HEK293T (cell line): ENCODE data around the gene ZMPSTE24.

Source experiments
- ARNT ChIP-seq: fragments of 450-650 bp; IDR thresholded peaks from 2 replicates; pipeline ENCODE4 v1.6.1; 2017; ENCODE audit warnings: mild to moderate bottlenecking
- BHLHE40 ChIP-seq: fragments of 450-650 bp; IDR thresholded peaks from 2 replicates; pipeline ENCODE4 v1.6.1; 2016; ENCODE audit warnings: mild to moderate bottlenecking, moderate library complexity, borderline replicate concordance
- CTBP1 ChIP-seq: fragments of 450-650 bp; IDR thresholded peaks from 2 replicates; pipeline ENCODE4 v1.6.1; 2016; ENCODE audit warnings: borderline replicate concordance
- ELF4 ChIP-seq: fragments of 450-650 bp; IDR thresholded peaks from 2 replicates; pipeline ENCODE4 v1.6.1; 2017; ENCODE audit warnings: antibody characterized with exemption
- FOXA1 ChIP-seq: fragments of 450-650 bp; IDR thresholded peaks from 2 replicates; pipeline ENCODE4 v1.6.1; 2016; ENCODE audit warnings: mild to moderate bottlenecking
- FOXK2 ChIP-seq: fragments of 450-650 bp; IDR thresholded peaks from 2 replicates; pipeline ENCODE4 v1.6.1; 2016; ENCODE audit warnings: mild to moderate bottlenecking
- FOXM1 ChIP-seq: fragments of 450-650 bp; IDR thresholded peaks from 2 replicates; pipeline ENCODE4 v1.6.1; 2017; ENCODE audit warnings: mild to moderate bottlenecking, borderline replicate concordance
- HDGF ChIP-seq: fragments of 450-650 bp; IDR thresholded peaks from 2 replicates; pipeline ENCODE4 v1.6.1; 2017; ENCODE audit warnings: antibody characterized with exemption, borderline replicate concordance
- L3MBTL2 ChIP-seq: fragments of 450-650 bp; conservative IDR thresholded peaks from 2 replicates; pipeline ENCODE4 v1.6.1; 2016; ENCODE audit warnings: mild to moderate bottlenecking
- LEF1 ChIP-seq: fragments of 450-650 bp; IDR thresholded peaks from 2 replicates; pipeline ENCODE4 v1.6.1; 2017; ENCODE audit warnings: mild to moderate bottlenecking, borderline replicate concordance
- SP1 ChIP-seq: fragments of 450-650 bp; IDR thresholded peaks from 2 replicates; pipeline ENCODE4 v1.6.1; 2017
- SUZ12 ChIP-seq: fragments of 450-650 bp; IDR thresholded peaks from 2 replicates; pipeline ENCODE4 v1.6.1; 2016; ENCODE audit warnings: mild to moderate bottlenecking
- TARDBP ChIP-seq: fragments of 450-650 bp; IDR thresholded peaks from 2 replicates; pipeline ENCODE4 v1.6.1; 2016
- ZNF384 ChIP-seq: fragments of 450-650 bp; IDR thresholded peaks from 2 replicates; pipeline ENCODE4 v1.6.1; 2016

- TF ChIP-seq ARNT = no peak
- no peak for TF ChIP-seq FOXM1
- TF ChIP-seq FOXK2 = no peak
- TF ChIP-seq ELF4 = no peak
- TF ChIP-seq SP1 = no peak
- no peak for TF ChIP-seq HDGF
- TF ChIP-seq SUZ12 = no peak
- no peak for TF ChIP-seq LEF1
- TF ChIP-seq CTBP1 = no peak
- no peak for TF ChIP-seq FOXA1
- TF ChIP-seq ZNF384 = no peak
- TF ChIP-seq BHLHE40 = no peak
- TF ChIP-seq TARDBP = no peak
- TF ChIP-seq L3MBTL2 = no peak
Observed at GRCh38 chr1:40305451-40305850, 47.4 kb downstream of the ZMPSTE24 start.
